ENCODE data around the gene HRC. TPM values are rescaled to one million over a fixed set of nuclear protein-coding genes. Genes with fewer than 3 reads are reported as not detected.

The HRC gene
- total and polyA plus RNA-seq, 2 donors (not counting 3 experiments of a cell fraction or from before 2014, with no cell fraction given) = not detected

DNA sequence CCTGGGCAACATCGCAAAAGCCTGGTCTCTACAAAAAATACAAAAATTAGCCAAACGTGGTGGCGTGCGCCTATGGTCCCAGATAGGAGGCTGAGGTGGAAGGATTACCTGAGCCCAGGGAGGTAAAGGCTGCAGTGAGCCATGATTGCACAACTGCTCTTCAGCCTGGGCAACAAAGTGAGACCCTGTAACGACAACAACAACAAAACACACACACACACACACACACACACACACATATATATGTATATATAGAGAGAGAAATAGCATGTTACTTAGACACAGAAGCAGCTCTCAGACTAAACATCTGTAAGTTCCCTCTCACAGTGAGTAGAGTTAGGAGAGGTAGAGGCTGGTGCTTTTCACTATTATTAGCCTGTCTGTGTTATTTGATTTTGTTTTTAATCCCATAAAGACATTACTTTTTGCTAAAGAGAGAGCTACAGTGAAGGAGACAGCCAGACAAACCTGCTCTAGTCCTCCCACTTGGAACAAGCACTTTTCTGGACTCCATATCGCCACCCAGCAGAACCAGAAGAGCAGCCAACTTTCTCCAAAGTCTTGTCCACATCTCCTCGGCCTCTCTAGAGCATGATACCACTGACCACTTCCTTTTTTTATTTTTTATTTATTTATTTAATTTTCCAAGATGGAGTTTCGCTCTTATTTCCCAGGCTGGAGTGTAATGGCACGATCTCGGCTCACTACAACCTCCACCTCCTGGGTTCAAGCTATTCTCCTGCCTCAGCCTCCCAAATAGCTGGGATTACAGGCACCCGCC lies 43.8 kb downstream of the HRC start:
- Histone ChIP-seq H3K9me1 (replicated peaks; ENCODE audit: control insufficient read depth, extremely low read depth, insufficient read depth, low read length) (no peaks in the 10 kb centered on the region), H2AFZ (ENCODE audit: low read depth, low read length) (no peak overlapping the region), H3K36me3 (ENCODE audit: control insufficient read depth in 2 of 2, extremely low read depth in 1 of 2, insufficient read depth in 2 of 2, low read length in 2 of 2) (peaks cover 12 to 24% of the 10 kb centered on the region in 2 experiments), H3K79me2 (ENCODE audit: control insufficient read depth, insufficient read depth, low read length) (no peaks in the 10 kb centered on the region), H3K4me1 (ENCODE audit: control insufficient read depth, extremely low read depth, insufficient read depth, low read length) (peaks cover 6% of the 10 kb centered on the region), H3K27me3 (ENCODE audit: control insufficient read depth in 2 of 2, insufficient read depth in 2 of 2, low read length in 2 of 2) (no peaks in the 10 kb centered on the region), H4K20me1 (replicated peaks; ENCODE audit: control insufficient read depth, extremely low read depth, insufficient read depth, low read length) (no peaks in the 10 kb centered on the region), H3K4me2 (ENCODE audit: insufficient read depth, low read length) (no peak overlapping the region), H3K4me3 (replicated peaks in 1 of 3; ENCODE audit: insufficient read depth in 1 of 3, low read depth in 1 of 3, low read length in 3 of 3) (no peak overlapping the region), H3K9ac (replicated peaks; ENCODE audit: extremely low read depth, insufficient read depth, low read length) (no peak overlapping the region), H3K27ac (ENCODE audit: insufficient read depth, low read depth, low read length) (no peak overlapping the region), H3K9me3 (replicated peaks; ENCODE audit: control insufficient read depth, insufficient read depth, low read length) (no peaks in the 10 kb centered on the region)
- CTCF ChIA-PET = interaction anchor here (1.0 to 2.0 kb wide), 4 partner anchors 14 to 97 kb away, joined by 3 to 11 read pairs (median 6); no protein-coding TSS in a partner anchor
- TF ChIP-seq EZH2 (IDR thresholded peaks at IDR 0.05; ENCODE audit: borderline replicate concordance, low read depth, low read length, severe bottlenecking) (no peak), POLR2AphosphoS5 (IDR thresholded peaks at IDR 0.05; ENCODE audit: insufficient read depth, low read depth, low read length) (no peak), GATA2 (IDR thresholded peaks at IDR 0.05; ENCODE audit: insufficient read depth, insufficient read length, low read depth, low read length) (no peak), MYC (IDR thresholded peaks at IDR 0.05; ENCODE audit: low read depth, low read length) (no peak)
- FAIRE-seq (no peak), DNase-seq (ENCODE audit: low read depth, low spot score) (no peak)
- dilution Hi-C loops (cut with MboI; ENCODE audit: extremely low pct_ligation_motif_present, low sequenced_read_pairs) (no loop called here), intact Hi-C loops (cut with micrococcal nuclease) (no loop called here)
- POLR2A ChIA-PET = no interaction called here
- no TSS peak for BruUV-seq (replicated peaks)

DNA sequence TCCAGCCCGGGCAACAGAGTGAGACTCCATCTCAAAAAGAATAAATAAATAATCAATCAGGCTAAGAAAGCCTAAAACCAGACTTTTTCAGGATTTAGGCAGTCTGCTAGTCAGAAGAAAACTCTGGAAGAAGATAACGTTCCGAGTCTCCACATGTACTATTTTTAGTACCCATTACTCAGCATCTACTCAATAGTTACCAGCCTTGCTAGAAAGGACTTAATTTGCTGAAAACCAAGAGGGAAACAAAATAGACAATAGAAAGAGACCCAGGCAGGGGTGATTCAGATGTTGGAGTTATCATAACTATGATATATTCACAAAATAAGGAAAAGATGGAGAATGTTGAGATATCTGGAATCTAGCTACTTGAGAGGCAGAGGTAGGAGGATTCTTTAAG lies 44.6 kb downstream of the HRC start:
- POLR2A ChIA-PET = no interaction called here
- BruUV-seq (replicated peaks) = no TSS peak
- H3K27me3 ChIP-seq (ENCODE audit: control insufficient read depth in 2 of 2, insufficient read depth in 2 of 2, low read length in 2 of 2) = no peaks in the 10 kb centered on the region
- TF ChIP-seq POLR2AphosphoS5 (IDR thresholded peaks at IDR 0.05; ENCODE audit: insufficient read depth, low read depth, low read length) (no peak), JUN (IDR thresholded peaks at IDR 0.05; ENCODE audit: borderline replicate concordance, insufficient read depth, insufficient read length, low read depth) (no peak), EZH2 (IDR thresholded peaks at IDR 0.05; ENCODE audit: borderline replicate concordance, low read depth, low read length, severe bottlenecking) (no peak), POLR2A (IDR thresholded peaks at IDR 0.05; ENCODE audit: low read depth, low read length) (no peak), FOS (IDR thresholded peaks at IDR 0.05; ENCODE audit: borderline replicate concordance, insufficient read depth, low read length) (no peak), MYC (IDR thresholded peaks at IDR 0.05; ENCODE audit: low read depth, low read length) (no peak), GATA2 (IDR thresholded peaks at IDR 0.05; ENCODE audit: insufficient read depth, insufficient read length, low read depth, low read length) (no peak)
- TF ChIP-seq, protein P1, sequence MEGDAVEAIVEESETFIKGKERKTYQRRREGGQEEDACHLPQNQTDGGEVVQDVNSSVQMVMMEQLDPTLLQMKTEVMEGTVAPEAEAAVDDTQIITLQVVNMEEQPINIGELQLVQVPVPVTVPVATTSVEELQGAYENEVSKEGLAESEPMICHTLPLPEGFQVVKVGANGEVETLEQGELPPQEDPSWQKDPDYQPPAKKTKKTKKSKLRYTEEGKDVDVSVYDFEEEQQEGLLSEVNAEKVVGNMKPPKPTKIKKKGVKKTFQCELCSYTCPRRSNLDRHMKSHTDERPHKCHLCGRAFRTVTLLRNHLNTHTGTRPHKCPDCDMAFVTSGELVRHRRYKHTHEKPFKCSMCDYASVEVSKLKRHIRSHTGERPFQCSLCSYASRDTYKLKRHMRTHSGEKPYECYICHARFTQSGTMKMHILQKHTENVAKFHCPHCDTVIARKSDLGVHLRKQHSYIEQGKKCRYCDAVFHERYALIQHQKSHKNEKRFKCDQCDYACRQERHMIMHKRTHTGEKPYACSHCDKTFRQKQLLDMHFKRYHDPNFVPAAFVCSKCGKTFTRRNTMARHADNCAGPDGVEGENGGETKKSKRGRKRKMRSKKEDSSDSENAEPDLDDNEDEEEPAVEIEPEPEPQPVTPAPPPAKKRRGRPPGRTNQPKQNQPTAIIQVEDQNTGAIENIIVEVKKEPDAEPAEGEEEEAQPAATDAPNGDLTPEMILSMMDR (IDR thresholded peaks at IDR 0.05; ENCODE audit: extremely low read depth in 1 of 2, insufficient read depth in 1 of 2, low read depth in 1 of 2, low read length in 2 of 2) = no peak
- intact Hi-C loops (cut with micrococcal nuclease) (no loop called here), dilution Hi-C loops (cut with MboI; ENCODE audit: extremely low pct_ligation_motif_present, low sequenced_read_pairs) (no loop called here)
- no peak overlapping the region for H3K4me2 ChIP-seq (ENCODE audit: insufficient read depth, low read length)
- peaks cover 6% of the 10 kb centered on the region for H3K4me1 ChIP-seq (ENCODE audit: control insufficient read depth, extremely low read depth, insufficient read depth, low read length)
- CTCF ChIA-PET = interaction anchor here (1.2 to 2.0 kb wide), 3 partner anchors 13 to 88 kb away, joined by 3 to 11 read pairs (median 9); no protein-coding TSS in a partner anchor
- no peaks in the 10 kb centered on the region for H3K79me2 ChIP-seq (ENCODE audit: control insufficient read depth, insufficient read depth, low read length)
- H3K4me3 ChIP-seq (replicated peaks in 1 of 3; ENCODE audit: insufficient read depth in 1 of 3, low read depth in 1 of 3, low read length in 3 of 3) = no peak overlapping the region
- H3K9ac ChIP-seq (replicated peaks; ENCODE audit: extremely low read depth, insufficient read depth, low read length) = no peak overlapping the region
- DNase-seq (ENCODE audit: low read depth, low spot score) = no peak
- no peak for FAIRE-seq
- peaks cover 12 to 30% of the 10 kb centered on the region in 2 experiments for H3K36me3 ChIP-seq (ENCODE audit: control insufficient read depth in 2 of 2, extremely low read depth in 1 of 2, insufficient read depth in 2 of 2, low read length in 2 of 2)
- no peaks in the 10 kb centered on the region for H3K9me1 ChIP-seq (replicated peaks; ENCODE audit: control insufficient read depth, extremely low read depth, insufficient read depth, low read length)
- no peak overlapping the region for H2AFZ ChIP-seq (ENCODE audit: low read depth, low read length)
- no peaks in the 10 kb centered on the region for H4K20me1 ChIP-seq (replicated peaks; ENCODE audit: control insufficient read depth, extremely low read depth, insufficient read depth, low read length)
- H3K9me3 ChIP-seq (replicated peaks; ENCODE audit: control insufficient read depth, insufficient read depth, low read length) = no peaks in the 10 kb centered on the region
- H3K27ac ChIP-seq (ENCODE audit: insufficient read depth, low read depth, low read length) = no peak overlapping the region

All from endothelial cell of umbilical vein (primary cell).